SK-N-MC (cell line): Measurements from ENCODE around the gene SVOP.

Experiments
- DNase-seq: peaks from one replicate; pipeline ENCODE4 v3.0.0-alpha.2; 2011; ENCODE audit warnings: low read depth, low spot score
- H3K27ac ChIP-seq: fragments of 200-600 bp; sonication (generic); 2 replicates; pipeline ENCODE4 v1.5.1; 2016; ENCODE audit warnings: mixed run types
- H3K36me3 ChIP-seq: fragments of 200-600 bp; sonication (generic); 2 replicates; pipeline ENCODE4 v1.6.1; 2017; ENCODE audit warnings: antibody characterized with exemption, low read length, mixed read lengths; ENCODE audit not compliant: insufficient read depth
- H3K4me3 ChIP-seq: fragments of 200-600 bp; sonication (generic); 2 replicates; pipeline ENCODE4 v1.5.1; 2016
- H3K9ac ChIP-seq: fragments of 200-600 bp; sonication (generic); 2 replicates; pipeline ENCODE4 v1.8.0; 2017; ENCODE audit warnings: mixed run types, mixed read lengths; ENCODE audit not compliant: insufficient read length
- H3K9me3 ChIP-seq: fragments of 200-600 bp; sonication (generic); 2 replicates; pipeline ENCODE4 v1.6.1; 2017; ENCODE audit warnings: low read depth, mild to moderate bottlenecking, antibody characterized with exemption, low read length, moderate library complexity, mixed read lengths
- EZH2 ChIP-seq: fragments of 200-600 bp; sonication (generic); IDR thresholded peaks from one replicate; pipeline ENCODE4 v1.6.1; 2017; ENCODE audit warnings: antibody characterized with exemption
- FOXP2 ChIP-seq: optimal IDR thresholded peaks from 2 replicates; pipeline ENCODE3; 2011; ENCODE audit warnings: mild to moderate bottlenecking, moderate library complexity; ENCODE audit not compliant: insufficient read depth; ENCODE audit errors: extremely low read length, control extremely low read depth
- POLR2AphosphoS5 ChIP-seq: IDR thresholded peaks from 2 replicates; pipeline ENCODE4 v1.6.1; 2012; ENCODE audit warnings: mild to moderate bottlenecking, low read depth, low read length, borderline replicate concordance

The SVOP gene

DNA sequence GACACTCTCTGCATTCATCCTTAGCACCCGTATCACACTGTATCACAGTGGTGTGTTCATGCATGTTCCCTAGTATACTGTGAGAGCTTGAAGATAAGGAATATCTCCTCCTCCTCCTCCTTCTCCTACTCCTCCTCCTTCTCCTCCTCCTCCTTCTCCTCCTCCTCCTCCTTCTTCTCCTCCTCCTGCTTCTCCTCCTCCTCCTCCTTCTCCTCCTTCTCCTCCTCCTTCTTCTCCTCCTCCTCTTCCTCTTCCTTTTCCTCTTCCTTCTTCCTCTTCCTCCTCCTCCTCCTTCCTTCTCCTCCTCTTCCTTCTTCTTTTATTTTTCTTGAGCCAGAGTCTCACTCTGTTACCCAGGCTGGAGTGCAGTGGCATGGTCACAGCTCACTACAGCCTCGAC is 113.9 kb downstream of the SVOP start:
- no peak for TF ChIP-seq POLR2AphosphoS5
- TF ChIP-seq EZH2 = no peak
- no peak for TF ChIP-seq FOXP2
- Histone ChIP-seq H3K9ac (no peak overlapping the region), H3K27ac (no peak overlapping the region), H3K36me3 (no peaks in the 10 kb centered on the region), H3K9me3 (no peaks in the 10 kb centered on the region), H3K4me3 (no peak overlapping the region)
- DNase-seq = no peak

DNA sequence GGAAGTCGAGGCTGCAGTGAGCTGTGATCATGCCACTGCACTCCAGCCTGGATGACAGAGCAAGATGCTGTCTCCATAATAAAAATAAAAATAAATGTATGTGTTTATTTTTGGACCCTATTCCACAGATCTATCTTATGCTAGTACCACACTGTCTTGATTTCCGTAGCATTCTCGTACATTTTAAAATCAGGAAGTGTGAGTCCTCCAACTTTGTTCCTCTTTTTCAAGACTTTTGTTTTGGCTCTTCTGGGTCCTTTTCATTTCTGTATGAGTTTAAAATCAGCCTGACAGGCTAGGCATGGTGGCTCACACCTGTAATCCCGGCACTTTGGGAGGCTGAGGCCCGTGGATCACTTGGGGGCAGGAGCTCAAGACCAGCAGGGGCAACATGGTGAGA is 115.1 kb downstream of the SVOP start:
- no peak overlapping the region for H3K27ac ChIP-seq
- TF ChIP-seq FOXP2 (no peak), POLR2AphosphoS5 (no peak), EZH2 (no peak)
- no peak overlapping the region for H3K4me3 ChIP-seq
- H3K36me3 ChIP-seq = no peaks in the 10 kb centered on the region
- DNase-seq = no peak
- H3K9ac ChIP-seq = no peak overlapping the region
- no peaks in the 10 kb centered on the region for H3K9me3 ChIP-seq

- no peak for TF ChIP-seq EZH2
- TF ChIP-seq POLR2AphosphoS5 = no peak
- no peak for TF ChIP-seq FOXP2
- Histone ChIP-seq H3K27ac (no peak overlapping the region), H3K36me3 (no peaks in the 10 kb centered on the region), H3K9me3 (no peaks in the 10 kb centered on the region), H3K4me3 (no peak overlapping the region), H3K9ac (no peak overlapping the region)
- DNase-seq = no peak
These were observed 121.7 kb downstream of the SVOP start for GRCh38 chr12:108899145-108899544.

DNA sequence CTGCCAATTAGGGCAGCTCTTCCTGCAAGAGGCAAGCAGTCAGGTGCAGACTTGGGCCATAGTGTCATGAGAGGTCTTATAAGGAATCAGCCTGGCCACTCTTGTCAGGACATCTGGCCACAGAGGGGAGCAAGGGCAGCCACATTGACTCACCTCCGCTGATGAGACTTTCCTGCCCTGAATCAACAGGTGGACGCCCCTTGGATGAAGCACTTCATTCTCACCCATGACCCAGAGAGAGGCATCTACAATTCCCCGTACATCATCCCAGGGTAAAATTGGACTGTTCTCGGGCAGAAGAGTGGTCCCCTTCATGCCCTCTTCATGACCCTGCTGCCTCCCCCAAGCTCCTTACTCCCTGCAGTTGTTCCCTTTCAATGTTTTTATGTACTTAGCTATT is 124.1 kb downstream of the SVOP start:
- no peak overlapping the region for H3K9ac ChIP-seq
- TF ChIP-seq FOXP2 = no peak
- no peak for TF ChIP-seq EZH2
- no peak for TF ChIP-seq POLR2AphosphoS5
- no peak overlapping the region for H3K27ac ChIP-seq
- no peak for DNase-seq
- no peaks in the 10 kb centered on the region for H3K9me3 ChIP-seq
- H3K4me3 ChIP-seq = no peak overlapping the region
- no peaks in the 10 kb centered on the region for H3K36me3 ChIP-seq

DNA sequence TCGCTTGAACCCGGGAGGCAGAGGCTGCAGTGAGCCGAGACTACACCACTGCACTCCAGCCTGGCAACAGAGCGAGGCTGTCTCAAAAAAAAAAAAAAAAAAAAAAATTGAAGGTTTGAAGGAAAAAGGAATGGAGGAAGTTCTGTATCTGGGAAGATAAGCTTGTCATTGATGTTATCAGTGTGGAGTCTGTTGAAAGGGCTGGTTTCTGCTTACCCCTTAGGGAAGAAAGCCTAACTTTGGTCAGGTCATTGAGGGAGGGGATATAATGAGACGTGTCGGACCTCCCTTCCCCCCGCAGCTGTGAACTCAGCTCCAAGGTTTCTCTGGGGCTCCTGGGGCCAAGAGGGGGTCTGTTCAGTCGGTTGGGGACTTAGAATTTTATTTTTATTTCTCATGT is 124.5 kb downstream of the SVOP start:
- DNase-seq = no peak
- no peak for TF ChIP-seq POLR2AphosphoS5
- TF ChIP-seq FOXP2 = no peak
- TF ChIP-seq EZH2 = no peak
- H3K27ac ChIP-seq = no peak overlapping the region
- no peak overlapping the region for H3K4me3 ChIP-seq
- H3K36me3 ChIP-seq = no peaks in the 10 kb centered on the region
- no peaks in the 10 kb centered on the region for H3K9me3 ChIP-seq
- no peak overlapping the region for H3K9ac ChIP-seq

GRCh38 chr12:108895220-108895802 is 125.6 kb downstream of the SVOP start:
- DNase-seq = no peak
- Histone ChIP-seq H3K9ac (no peak overlapping the region), H3K36me3 (no peaks in the 10 kb centered on the region), H3K9me3 (no peaks in the 10 kb centered on the region), H3K27ac (no peak overlapping the region), H3K4me3 (no peak overlapping the region)
- TF ChIP-seq EZH2 (no peak), POLR2AphosphoS5 (no peak), FOXP2 (no peak)

GRCh38 chr12:108890208-108890607 is 130.7 kb downstream of the SVOP start:
- H3K36me3 ChIP-seq = no peaks in the 10 kb centered on the region
- no peak overlapping the region for H3K4me3 ChIP-seq
- TF ChIP-seq FOXP2 (no peak), POLR2AphosphoS5 (no peak), EZH2 (no peak)
- no peak for DNase-seq
- no peak overlapping the region for H3K27ac ChIP-seq
- no peaks in the 10 kb centered on the region for H3K9me3 ChIP-seq
- no peak overlapping the region for H3K9ac ChIP-seq

DNA sequence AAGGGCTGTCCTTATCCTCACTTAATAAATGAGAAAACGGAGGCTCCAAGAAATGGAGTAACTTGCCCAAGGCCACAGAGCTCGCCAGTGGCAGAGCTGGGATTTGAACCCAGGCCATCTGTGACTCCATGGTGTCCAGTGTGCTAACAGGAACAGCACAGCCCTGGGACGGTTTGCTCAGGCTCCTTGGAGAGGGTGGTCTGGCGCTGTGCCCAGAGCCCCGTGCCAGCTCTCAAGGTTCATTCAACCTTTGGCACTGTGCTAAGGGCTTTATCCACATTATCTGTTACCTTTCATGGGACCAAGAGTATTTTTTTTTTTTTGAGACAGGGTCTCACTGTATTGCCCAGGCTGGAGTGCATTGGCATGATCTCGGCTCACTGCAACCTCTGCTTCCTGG is 132.8 kb downstream of the SVOP start:
- Histone ChIP-seq H3K9ac (no peak overlapping the region), H3K36me3 (no peaks in the 10 kb centered on the region), H3K9me3 (no peaks in the 10 kb centered on the region), H3K4me3 (no peak overlapping the region), H3K27ac (no peak overlapping the region)
- no peak for DNase-seq
- TF ChIP-seq FOXP2 (no peak), EZH2 (no peak), POLR2AphosphoS5 (no peak)

DNA sequence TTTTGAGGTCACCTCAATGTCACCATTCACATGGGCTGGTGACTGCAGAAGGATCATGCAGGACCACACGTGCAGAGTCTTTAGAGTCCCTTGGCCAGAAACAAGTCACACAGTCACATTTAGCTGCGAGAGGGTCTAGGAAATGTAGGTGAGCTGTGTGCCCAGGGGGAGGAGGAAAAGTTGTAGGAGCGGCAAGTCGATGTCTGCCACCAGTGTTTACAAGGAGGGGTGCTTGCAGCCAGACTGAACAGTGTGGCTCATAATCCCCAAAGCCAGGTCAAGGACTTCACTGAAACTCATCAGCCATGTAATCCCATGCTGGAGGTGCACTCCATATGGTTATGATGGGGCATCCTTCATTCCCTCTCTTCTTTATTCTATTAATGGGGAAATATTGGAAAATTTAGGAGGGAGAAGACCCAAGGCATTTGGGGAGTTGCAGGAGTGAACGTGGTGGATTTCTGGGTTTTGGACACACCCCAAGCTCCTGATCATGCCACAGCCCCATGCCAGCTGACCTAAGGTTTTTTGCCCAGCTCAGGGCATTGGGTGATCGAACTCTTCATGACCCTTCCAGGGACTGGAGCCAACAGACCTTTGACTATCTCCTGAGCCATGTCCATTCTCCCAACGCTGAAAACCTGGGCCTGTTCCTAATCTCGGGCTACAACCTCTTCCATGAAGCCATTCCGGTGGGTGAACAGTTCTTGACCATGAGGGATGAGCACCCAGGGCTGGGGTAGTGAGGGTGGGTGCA is 133.8 kb downstream of the SVOP start:
- no peak for TF ChIP-seq POLR2AphosphoS5
- TF ChIP-seq FOXP2 = no peak
- no peak for TF ChIP-seq EZH2
- H3K9ac ChIP-seq = no peak overlapping the region
- H3K27ac ChIP-seq = no peak overlapping the region
- H3K36me3 ChIP-seq = no peaks in the 10 kb centered on the region
- DNase-seq = no peak
- no peaks in the 10 kb centered on the region for H3K9me3 ChIP-seq
- H3K4me3 ChIP-seq = no peak overlapping the region
